ENCODE results near the gene ACCS.

Gene ACCS

DNA sequence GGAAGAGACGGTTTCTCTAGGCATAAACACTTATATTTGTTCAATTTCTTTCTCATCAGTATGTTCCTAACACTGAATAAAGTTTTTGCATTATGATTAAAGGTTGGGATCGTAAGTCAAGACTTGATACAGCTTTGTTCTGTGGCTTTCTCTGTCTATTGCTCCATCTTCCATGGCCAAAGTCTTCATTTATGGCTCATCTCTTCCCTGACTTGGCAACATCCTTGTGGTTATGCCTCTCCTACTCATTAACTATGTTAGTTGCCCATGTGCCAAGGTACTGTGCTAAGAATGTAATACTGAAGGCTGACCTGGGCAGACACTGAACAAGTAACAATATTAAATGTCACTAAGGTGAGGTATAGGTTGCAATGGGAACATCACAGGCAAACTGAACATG, 19.9 kb upstream of the ACCS start:
- no peak for DNase-seq

DNA sequence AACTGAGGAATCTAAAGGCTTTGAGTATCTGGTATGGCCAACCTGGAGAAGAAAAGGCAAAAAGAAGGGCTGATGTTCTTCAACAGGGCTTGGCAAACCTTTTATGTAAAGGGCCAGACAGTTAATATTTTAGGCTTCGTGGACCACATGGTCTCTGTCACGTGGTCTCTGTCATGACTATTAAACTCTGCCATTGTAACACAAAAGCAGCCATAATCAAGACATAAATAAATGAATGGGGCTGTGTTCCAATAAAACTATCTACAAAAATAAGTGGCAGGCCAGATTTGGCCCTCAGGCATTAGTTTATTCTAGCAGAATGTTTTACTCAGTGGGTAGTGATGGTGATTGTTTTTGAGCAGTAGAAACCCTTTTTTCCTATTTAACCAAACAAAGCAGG, 18.8 kb upstream of the ACCS start:
- no peak for DNase-seq

DNA sequence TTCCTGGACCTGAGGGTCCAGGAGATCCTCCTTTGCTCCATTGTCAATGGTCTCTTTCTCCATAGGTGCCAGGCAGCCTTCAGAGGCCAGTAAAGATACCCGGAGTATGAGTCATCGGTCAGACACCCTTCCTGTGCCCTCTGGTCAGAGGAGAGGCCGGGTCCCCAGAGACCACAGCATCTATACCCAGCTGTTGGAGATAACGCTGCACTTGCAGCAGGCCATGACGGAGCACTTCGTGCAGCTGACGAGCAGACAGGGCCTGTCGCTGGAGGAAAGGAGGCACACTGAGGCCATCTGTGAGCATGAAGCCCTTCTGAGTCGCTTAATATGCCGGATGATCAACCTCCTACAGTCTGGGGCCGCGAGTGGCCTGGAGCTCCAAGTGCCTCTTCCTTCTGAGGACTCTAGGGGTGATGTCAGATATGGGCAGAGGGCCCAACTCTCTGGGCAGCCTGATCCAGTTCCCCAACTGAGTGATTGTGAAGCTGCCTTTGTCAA, 18.1 kb upstream of the ACCS start, which contains the start of gene ACCSL:
Gene ACCSL, plus strand, starts transcription at position 51 of the 501 bp plus-strand sequence. Its CDS starts 56 bp downstream, at position 107.
- no peak for DNase-seq

DNA sequence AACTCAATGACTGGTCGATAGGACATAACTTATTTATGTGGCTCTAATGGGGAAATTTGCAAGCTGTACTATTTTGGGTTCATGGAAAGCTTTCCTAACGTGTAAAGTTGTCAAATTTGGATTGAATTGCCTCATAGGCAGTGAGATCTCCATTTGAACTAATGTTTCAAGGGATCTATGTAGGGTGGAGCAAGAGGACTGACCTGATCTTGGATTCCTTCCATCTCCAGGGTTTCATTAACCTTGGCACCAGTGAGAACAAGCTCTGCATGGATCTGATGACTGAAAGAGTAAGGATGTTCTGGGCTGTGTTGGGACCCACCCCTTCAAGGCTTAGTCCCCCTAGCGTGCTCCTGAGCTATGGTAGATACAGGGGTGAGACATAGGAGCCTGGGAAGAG, 16.2 kb upstream of the ACCS start:
- no peak for DNase-seq

DNA sequence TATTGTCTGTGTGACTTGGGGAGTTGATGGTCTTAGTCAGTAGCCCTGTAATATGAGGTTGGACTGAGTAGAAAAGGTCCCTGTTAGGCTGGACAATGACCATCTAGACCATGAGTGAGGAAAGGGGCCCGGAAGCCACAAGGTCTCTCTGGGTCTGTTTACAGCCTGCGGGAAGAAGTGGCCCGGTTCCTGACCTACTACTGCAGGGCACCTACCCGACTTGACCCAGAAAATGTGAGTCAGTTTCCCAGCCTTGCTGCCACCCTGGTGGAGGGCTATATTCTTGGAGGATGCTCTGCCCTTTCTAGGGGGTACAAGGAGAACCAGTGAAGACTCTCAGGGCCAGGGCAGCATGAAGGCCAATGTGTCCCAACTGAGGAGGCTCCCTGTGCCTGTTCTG, 14.9 kb upstream of the ACCS start:
- no peak for DNase-seq

DNA sequence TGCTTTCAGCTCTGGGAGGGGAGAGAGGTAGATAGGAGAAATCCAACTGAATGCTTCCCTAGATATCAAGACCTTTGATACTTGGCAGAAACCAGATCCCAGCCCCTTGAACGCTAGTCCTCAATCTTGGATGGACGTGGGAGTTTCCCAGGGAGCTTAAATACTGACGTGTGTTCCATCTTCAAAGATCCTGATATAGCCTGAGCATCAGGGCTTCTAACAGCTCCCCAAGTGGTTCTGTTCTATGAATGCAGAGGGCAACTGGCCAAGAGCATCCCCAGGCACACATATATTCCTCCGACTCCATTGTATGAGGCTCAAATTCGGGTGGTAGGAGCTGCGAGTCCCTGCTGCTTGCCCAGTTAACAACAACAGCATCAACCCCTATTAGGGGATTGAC, 8.7 kb upstream of the ACCS start:
- no peak for DNase-seq

DNA sequence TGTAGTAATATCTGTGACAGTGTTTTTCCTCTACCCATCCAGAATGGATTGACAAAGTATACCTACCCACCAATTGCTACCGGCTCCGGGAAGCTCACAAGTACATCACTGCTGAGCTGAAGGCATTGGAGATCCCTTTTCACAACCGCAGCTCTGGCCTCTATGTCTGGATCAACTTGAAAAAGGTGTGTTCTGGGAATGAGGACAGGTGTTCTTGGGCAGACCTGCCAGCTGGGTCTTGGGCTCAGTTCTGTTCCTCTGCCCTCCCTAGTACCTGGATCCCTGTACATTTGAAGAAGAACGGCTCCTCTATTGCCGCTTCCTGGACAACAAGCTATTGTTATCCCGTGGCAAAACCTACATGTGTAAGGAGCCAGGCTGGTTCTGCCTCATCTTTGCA, 7.8 kb upstream of the ACCS start:
- DNase-seq, result no peak

DNA sequence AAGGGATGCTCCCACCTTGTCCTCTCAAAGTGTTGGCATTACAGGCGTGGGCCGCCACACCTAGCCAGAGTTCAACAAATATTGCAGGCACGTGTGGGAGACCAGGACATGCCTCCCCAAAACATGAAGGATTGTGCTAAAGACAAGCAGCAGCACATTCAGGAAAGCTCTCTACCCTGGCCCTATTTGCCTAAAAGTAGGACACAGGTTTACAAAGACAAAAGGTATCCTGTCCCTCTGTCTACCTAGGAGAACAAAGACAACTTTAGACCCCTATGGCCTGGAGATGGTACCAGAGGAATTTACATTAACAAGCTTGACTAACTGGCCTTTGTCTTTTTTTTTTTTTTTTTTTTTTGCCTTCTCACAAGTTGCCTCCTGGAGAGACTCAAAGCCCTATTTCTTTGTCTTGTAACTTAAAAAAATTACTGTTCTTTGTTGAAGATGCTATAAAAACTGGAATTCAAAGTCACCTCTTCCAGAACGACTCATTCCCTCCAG, 859 bp upstream of the ACCS start:
- no peak for DNase-seq

DNA sequence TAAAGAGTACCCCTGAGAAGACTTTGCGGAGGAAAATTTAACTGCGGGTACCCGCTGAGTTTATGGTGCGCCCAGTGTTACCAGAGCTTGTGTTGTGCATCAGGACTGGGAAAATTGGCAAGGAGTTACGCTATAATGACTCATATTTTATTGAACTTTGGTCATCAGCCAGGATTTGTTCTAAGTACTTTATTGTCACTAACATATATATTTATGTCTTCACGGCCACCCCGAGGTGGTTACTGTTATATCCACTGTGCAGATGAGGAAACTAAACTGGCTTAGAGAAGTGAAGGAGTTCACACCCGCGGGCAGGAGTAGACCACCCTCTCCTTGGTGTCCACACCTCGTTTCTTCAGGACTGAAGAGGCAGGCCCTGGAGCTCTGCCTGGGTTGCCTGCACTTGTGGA, 667 bp downstream of the ACCS start:
- no peak for DNase-seq

DNA sequence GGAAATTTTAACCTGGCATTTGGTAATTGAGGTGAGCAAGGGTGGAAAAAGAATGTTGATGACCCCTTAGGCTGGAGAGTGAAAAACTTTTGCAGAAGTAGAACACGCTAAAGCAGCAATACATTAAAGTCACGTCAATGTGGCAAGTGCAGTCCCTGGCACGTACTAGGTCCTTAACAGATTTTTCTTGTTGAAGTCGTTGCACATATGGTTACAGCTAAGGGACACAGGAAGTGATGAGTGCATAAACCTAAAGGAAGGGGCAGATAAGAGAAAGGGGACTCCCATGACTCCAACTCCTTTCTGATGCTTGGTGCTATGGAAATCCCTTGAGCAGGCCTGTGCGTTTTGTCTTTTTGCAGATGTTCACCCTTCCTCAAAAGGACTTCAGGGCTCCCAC, 1.2 kb downstream of the ACCS start:
- no peak for DNase-seq

DNA sequence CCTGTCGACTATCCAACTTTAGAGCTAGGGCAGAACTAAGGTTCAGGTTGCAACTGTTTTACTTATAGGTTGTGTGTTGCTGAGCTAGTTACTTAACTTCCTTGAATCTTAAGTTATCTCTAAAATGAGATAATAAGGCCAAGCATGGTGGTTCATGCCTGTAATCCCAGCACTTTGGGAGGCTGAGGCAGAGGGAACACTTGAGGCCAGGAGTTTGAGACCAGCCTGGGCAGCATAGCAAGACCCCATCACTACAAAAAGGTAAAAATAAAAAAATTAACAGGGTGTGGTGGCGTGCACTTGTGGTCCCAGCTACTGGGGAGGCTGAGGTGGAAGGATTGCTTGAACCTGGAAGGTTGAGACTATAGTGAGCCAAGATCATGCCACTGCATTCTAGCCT, 2.1 kb downstream of the ACCS start:
- DNase-seq, result no peak

DNA sequence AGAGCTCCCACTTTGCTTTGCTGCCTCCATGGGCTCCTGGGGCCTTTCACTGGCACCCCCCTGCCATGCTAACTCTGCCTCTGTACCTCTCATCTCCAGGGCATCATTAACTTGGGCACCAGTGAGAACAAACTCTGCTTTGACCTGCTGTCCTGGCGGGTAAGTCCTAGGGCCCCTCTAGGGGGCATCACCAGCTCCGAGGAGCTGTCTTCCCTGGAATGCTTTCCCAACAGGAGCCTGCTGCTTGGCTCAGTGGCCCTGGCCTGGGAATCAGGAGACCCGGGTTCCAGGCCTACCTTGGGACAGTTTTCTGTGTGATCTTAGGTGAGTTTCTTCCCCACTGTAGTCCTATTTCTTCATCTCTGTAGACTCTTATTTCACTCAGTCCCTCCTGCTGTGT, 5.1 kb downstream of the ACCS start:
- no peak for DNase-seq

DNA sequence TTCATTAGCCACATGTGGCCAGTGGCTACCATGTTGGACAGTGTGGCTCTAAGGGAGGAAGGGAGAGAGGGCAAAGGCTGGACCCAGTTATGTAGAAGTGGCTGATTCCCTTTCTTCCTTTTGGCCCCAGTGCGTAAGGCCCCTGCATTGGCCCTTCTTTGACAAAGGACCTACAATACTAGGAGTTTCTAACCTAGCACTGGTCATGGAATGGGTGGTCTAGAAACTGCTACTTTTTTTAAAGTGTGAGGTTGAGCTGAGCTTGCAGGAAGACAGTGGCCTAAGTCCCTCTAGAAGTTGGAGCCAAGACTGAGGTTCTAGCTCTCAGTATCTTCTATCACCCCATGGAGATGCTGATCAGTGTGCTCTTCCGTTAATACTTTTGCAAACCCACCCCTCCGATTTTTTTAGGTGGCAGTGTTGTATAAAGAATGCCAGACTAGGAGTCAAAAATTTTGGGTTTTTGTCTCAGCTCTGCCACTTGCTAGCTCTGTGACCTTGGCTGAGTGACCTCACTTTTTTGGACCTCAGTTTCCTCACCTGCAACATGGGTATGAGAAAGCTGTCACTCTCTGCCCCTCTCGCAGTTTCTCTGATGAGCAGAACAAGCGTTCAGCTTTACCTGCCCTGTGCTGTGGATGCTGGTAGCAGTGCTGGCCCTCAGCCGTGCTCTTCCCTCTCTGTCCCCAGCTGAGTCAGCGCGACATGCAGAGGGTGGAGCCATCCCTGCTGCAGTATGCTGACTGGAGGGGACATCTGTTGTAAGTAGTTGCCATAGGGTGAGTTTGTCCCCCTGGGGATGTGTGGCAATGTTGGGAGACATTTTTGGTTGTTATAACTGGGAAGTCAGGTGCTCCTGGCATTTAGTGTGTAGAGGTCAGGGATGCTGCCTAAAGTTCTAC, 6.9 kb downstream of the ACCS start:
- no peak for DNase-seq

DNA sequence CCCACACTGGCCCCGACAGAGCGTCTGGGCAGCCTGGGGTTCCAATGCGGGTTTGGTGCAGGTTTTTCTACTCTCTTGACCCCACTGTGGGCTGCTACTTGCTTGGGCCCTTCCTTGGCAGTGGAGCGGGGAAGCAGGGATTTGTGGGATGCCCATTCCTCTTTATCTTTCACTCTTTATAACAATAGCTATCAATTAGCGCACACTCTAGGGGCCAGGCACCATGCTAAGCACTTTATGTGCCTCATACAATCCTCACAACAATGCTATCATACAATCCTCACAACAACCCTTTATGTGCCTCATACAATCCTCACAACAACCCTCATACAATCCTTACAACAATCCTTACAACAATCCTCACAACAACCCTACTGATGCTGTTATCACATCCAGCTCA, 12.7 kb downstream of the ACCS start:
- DNase-seq, result no peak

DNA sequence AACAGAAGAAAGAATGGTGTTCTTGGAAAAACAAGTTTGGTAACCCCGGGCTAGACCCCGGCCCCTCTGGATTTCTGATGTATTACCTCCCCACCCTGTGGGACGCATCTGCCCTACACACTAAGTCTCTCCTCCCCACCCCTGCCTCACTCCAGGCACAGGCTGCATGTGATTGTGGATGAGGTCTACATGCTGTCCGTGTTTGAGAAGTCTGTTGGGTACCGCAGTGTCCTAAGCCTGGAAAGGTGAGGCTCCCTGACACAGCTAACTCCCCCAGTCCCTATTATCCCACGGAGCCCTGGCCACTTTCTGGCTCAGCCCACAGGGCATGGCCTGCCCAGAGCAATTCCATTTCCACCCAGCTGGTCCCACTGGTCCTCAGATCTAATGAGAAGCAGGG, 13.3 kb downstream of the ACCS start:
- DNase-seq, result no peak

DNA sequence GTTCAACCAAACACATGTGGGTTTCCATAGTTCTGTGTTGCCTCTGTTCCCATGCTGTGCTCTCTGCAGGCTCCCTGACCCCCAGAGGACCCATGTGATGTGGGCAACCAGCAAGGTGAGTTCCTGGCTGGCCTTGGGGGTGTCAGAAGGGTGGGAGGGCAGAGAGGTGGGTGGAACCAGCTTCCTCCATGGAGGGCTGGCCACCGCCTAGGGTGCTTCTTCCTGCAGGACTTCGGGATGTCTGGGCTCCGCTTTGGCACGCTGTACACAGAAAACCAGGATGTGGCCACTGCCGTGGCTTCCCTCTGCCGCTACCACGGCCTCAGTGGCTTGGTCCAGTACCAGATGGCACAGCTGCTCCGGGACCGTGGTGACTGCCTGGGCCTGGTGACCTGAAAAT, 14.9 kb downstream of the ACCS start:
- no peak for DNase-seq

DNA sequence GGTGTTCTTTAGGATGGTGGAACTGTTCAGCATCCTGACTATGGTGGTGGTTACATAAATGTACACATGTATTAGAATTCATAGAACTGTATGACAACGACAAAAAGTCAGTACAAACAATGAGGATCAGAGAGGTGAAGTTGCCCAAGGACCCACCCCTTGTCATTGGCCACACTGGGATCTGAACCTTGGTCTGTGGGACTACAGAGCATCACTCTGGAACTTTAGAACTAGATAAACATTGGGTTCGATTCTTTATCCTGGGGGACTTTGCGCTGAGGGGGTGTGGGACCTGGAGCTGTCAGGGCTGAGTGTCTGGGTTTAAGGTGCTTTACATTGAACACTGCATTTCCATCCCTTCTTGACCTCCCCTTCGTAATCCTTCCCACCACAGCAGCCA, 16.6 kb downstream of the ACCS start:
- no peak for DNase-seq

DNA sequence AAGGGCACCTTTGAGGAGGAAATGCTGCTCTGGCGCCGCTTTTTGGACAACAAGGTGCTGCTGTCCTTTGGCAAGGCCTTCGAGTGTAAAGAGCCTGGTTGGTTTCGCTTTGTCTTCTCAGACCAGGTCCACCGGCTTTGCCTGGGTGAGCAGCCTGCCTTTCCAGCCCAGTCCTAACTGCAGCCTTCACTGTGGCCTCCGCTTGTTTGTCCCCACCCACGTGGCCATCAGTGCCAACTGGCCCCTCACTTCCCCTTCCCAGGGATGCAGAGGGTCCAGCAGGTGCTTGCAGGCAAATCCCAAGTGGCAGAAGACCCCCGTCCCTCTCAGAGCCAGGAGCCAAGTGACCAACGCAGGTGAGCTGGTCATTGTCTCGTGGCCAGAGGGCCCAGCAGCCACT, 17.4 kb downstream of the ACCS start:
- DNase-seq, result no peak

DNA sequence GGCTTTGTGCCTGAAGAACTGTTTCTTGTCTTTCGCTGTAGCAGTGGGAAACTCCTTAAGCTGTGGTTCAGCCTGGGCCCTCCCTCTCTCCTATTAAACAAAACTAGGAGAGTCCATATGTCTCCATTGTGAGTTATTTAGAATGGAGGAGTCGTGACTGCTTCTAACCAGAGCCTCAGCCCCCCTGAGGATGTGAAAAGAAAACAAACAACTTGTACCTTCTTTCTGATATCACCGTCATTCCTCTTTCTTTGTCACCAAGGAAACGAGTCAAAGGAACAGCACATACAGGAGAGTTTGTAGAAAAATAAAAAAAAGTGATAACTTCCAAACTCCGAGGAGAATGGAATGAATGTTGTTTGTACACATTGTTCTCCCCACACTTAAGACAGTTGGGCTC, 17.8 kb downstream of the ACCS start:
- no peak for DNase-seq

DNA sequence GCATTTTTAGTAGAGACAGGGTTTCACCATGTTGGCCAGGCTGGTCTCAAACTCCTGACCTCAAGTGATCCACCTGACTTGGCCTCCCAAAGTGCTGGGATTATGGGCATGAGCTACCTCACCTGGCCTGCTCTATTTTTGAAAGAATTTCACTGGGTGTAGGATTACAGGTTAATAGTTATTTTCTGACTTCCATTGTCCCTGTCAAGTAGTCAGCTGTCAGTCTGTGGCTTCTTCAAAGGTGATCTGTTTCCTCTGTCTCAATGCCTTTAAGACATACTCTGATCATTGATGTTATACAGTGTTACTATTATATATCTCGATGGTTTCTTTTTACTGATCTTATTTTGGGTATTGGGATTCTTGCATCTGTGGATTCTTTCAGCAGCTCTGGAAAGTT, 19.3 kb downstream of the ACCS start:
- DNase-seq, result no peak

DNA sequence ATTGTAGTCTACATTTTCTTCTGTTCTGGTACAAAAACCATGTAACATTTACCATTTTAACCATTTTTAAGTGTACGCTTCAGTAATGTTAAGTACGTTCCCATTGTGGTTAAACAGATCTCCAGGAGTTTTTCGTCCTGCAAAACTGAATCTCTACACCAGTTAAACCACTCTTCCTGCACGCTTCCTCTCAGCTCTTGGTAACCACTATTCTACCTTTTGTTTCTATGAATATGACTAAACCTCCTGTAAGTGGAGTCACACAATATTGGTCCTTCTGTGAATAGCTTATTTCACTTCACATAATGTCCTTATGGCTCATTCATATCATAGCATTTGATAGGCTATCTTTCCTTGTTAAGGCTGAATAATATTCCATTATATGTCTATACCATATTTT, 22.3 kb downstream of the ACCS start:
- DNase-seq, result no peak

DNA sequence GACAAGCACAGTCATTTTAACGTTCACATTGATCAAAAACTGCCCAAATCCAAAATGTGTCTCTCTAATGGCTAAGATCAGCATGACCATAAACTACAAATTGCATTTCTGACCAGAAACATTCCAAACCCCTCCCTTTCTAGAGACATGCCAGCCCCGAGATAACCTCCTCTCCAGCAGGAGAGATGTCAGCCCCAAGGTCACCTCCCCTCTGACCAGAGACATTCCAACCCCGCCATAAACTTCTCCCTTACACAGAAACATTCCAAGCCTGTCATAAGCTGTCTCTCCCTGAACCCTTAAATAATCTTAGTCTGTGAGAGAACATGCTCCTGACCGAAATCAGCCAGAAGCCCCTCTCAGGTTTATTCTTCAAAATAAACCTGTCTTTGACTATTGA, 22.8 kb downstream of the ACCS start:
- no peak for DNase-seq

DNA sequence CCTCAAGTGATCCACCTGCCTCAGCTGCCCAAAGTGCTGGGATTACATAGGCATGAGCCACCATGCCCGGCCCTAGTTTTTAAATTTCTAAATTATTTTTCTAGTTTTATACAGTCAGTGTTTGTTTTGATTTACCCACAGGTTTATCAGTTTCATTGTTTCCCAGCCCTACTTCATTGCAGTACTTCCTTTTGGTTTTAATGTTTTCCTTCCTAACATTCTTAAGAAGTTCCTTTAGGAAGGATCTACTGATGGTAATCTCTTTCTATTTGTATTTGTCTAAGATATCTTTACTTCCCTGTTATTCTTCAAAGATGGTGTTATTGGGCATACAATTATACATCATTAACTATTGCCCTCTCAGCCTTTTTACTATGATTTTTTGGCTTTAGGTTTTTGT, 24.5 kb downstream of the ACCS start:
- DNase-seq, result no peak

DNA sequence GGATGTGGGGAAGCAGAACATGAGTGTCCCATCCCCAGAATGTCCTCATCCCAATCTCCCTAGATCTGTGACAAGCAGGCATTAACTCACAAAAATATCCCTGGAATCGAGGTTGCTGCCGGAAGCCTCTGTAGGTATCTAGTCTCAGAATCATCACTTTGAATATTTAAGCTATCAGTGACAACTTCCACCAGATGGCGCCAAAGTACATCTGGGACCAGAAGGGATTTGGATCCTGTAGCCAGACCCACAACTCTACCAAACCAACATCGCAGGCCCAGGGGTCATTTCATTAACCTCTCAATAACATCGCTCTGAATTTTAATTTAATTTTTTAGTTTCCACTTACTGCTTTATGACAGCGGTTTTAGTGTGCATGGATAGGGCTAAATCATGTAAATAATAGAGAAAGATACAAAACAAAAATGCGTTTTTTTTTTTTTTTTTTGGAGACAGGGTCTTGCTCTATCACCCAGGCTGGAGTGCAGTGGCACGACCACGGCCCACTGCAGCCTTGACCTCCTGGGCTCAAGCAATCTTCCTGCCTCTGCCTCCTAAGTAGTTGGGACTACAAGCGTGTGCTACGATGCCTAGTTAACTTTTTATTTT, 28.3 kb downstream of the ACCS start:
- DNase-seq, result peak; percentile 80

Data from T-helper 9 cell (primary cell).